Left ventricle myocardium superior (tissue), 1 donor: ENCODE results near the gene UGT1A6. TPM values are rescaled to one million over a fixed set of nuclear protein-coding genes. Genes with fewer than 3 reads are reported as not detected.
"Not testable (repeated sequence)": the region's sequence is repeated elsewhere in the genome, so short reads cannot be mapped to it uniquely, and the experiment has no call there.

Experiments used
- ATAC-seq: fragments of 200-7000 bp; cut with Tn5 transposase; one replicate; pipeline ENCODE4 v1.9.1; 2020; ENCODE audit warnings: mild to moderate bottlenecking, moderate library complexity
- DNase-seq: peaks from one replicate; pipeline ENCODE4 v3.0.0-alpha.2; 2020
- intact Hi-C: fragments of 100-400 bp; cut with micrococcal nuclease; formaldehyde crosslinking; loops from one replicate; pipeline ENCODE4 v1.11.0; 2022
- total RNA-seq: library from RNA; stranded (reverse); fragmentation: NEBNext Ultra II Directional; extraction: Animal tissue kit (Norgen Biotek cat#: 25700); gene quantifications from one replicate; pipeline ENCODE4 v1.2.1, GENCODE V29; 2021
- donor health status: DM: no; HTN: yes; CAD: no; lungs with severe emphysema.

The UGT1A6 gene
- total RNA-seq, 1 donor from 2014 or later, result not detected

GRCh38 chr2:233681521-233682099 lies 11.1 kb upstream of the UGT1A6 start, which contains the start of gene UGT1A7:
Gene UGT1A7 (plus strand): TSS chr2:233681901. CDS start chr2:233681938, 37 bp downstream.
- ATAC-seq (no peak), DNase-seq (no peak)
- intact Hi-C loops, result no loop called here

- intact Hi-C loops, result no loop called here
- no peak for ATAC-seq
These were observed 8.1 kb upstream of the UGT1A6 start for GRCh38 chr2:233684640-233685039.

DNA sequence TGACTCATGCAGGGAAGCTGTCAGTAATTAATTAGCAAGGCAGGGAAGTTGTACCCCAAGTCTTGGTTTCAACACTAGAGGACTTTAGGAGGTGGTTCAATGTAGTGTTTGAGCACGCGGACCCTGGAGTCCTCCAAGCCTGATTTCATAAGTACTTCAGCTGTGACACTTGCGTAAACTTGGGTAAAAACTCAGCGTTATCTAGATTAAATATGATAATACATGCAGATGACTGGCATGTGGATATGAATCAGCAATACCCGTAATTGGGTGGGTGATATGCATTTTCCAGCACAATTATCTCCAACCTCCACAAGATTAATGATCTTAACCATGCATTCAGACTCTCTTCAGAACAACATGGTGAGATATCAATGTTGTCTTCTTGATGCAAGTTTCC lies 5.8 kb upstream of the UGT1A6 start:
- DNase-seq (no peak), ATAC-seq (no peak)
- intact Hi-C loops, result no loop called here

More at GRCh38 chr2:233684640-233685039, 8.1 kb upstream of the UGT1A6 start:
- DNase-seq, result no peak

GRCh38 chr2:233688341-233688740 lies 4.3 kb upstream of the UGT1A6 start:
- no peak for ATAC-seq
- DNase-seq, result no peak
- intact Hi-C loops, result no loop called here

- intact Hi-C loops, result no loop called here
- no peak for ATAC-seq
- DNase-seq, result no peak
These were observed 3.7 kb upstream of the UGT1A6 start for GRCh38 chr2:233689031-233689430.

DNA sequence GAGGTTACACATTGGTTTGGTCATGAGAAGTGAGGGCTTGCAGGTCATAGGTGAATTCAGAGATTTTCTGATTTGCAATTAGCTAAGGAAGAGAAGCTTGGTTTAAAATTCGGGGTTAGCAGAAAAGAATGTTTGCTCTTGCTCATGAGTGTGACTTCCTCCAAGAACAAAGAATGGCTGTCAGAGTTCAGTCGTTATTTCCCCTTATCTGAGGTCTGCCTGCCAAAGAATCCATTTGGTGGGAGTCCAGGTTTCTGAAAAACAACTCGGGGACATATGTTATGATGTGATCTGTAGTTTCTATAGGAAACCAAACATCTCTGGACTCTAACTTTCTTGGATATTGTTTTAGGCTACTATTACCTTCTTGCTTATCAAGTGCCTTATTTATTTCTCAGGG lies 3.2 kb upstream of the UGT1A6 start:
- intact Hi-C loops, result no loop called here
- no peak for ATAC-seq
- DNase-seq, result no peak

- no peak for ATAC-seq
- intact Hi-C loops, result no loop called here
These were observed 2.2 kb upstream of the UGT1A6 start for GRCh38 chr2:233690444-233690843.

DNA sequence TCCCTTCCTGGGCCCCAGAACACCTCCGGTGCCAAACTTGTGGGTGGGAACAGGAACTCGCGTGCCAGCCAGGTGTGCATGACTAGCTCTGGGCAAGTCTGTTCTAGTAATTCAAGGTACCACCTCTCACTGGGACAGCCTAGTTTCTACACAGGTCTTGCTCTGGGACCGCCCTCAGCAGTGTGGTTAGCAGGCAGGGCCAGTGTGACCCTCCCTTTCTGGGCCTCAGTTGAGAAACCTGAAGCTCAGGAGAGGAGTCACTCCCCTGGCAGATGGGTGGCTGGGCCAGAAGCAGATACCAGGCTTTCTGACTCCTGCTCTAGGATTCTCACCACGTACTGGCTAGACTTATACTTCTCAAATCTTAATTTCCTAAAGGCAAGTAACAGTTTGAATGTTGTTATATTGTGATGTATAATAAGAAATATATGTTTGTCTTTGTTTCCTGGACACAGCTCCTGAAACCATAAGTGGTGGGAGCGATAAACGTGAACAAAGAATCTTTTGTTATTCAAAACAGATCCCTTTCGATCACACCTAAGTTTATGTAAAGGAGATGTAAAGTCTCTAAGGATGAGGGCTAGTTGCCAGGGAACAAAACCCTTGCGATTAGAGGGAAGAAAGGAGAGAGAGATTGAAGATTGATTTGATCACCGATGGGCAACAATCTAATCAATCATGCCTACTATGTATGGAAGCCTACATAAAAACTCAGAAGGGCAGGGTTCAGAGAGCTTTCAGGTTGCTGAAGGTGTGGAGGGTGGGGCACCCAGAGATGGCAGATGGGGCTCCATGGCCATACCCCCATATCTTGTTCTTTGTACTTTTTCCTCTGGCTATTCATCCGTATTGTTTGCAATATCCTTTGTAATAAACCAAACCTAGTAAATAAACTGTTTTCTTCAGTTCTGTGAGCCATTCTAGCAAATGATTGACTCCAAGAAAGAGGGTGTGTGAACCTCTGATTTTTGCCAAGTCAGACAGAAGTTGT lies 952 bp upstream of the UGT1A6 start:
- intact Hi-C loops, result no loop called here
- no peak for DNase-seq
- ATAC-seq, result no peak

More at GRCh38 chr2:233690444-233690843, 2.2 kb upstream of the UGT1A6 start:
- no peak for DNase-seq

DNA sequence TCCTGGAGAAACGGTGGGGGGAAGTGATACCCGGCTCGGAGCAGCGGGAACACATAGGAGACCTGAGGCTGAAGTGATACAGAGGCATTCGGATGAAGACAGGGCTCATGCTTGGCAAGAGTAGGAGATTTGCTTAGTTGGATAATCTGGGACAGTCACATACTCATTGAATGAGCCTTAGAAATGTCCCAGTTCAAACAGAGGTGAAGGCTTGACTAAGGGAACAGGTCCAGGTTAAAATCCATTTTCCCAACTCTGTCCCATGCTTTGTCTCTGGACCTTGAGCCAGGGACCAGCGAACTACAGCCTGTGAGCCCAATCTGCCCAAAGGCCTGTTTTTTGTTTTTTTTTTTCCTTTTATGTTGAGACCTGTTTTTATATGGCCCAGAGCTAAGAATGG lies 1.3 kb downstream of the UGT1A6 start:
- intact Hi-C loops, result no loop called here
- DNase-seq (no peak), ATAC-seq (no peak)

DNA sequence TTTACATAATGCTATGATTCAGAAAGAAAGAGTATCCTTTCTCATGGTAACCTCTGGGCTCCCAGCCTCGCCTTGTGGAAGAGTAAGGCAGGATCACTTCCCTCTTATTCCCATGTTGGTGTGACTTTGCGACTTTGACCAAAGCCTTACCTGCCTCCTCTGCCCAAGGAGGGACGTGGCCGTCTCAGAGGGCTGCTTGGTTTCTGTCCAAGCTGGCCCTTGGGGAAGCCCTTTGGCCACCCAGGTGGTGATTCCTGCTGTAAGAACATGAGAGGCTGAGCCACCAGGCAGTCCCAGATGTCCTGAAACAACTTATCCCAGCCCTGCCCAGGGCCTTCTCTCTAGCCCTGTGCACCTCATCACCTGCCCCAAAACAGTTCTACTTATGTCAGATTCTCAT lies 6.0 kb downstream of the UGT1A6 start:
- no peak for ATAC-seq
- no peak for DNase-seq
- intact Hi-C loops, result no loop called here

- intact Hi-C loops, result no loop called here
- no peak for DNase-seq
- ATAC-seq, result no peak
These were observed 6.8 kb downstream of the UGT1A6 start for GRCh38 chr2:233699424-233700027.

DNA sequence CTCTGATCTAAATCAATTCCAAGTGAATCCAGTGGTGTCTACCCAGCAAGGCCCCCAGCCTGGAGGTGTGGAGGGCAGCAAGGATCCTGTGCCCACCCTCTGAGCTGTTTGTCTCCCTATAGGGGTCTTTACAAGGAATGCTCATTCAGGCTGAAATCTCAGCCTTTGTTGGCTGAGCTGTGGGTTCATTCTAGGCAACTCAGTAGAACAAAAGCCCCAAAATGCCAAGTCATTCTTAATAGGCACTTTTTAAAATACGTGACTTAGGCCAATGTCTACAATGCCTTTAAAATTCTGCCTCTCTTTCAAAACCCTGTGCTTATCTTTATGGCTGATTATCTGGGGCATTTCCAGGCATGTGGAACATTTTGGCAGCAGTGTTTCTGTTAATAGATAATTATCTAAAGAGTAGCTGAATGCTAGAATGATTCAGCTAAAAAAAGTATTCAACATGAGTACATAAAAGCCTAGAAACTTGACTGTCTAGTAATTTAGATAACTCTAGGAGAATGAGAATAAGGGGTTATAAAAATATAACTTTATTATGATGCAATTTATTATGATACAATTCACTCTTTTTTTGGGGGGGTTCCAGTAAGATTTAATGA lies 7.4 kb downstream of the UGT1A6 start:
- intact Hi-C loops, result no loop called here
- no peak for DNase-seq
- ATAC-seq, result no peak

- ATAC-seq, intact Hi-C loops, DNase-seq: not testable (repeated sequence)
These were observed 8.2 kb downstream of the UGT1A6 start for GRCh38 chr2:233700842-233701241.

GRCh38 chr2:233702238-233702637 lies 9.5 kb downstream of the UGT1A6 start:
- ATAC-seq, result no peak
- intact Hi-C loops, result no loop called here
- DNase-seq, result no peak

DNA sequence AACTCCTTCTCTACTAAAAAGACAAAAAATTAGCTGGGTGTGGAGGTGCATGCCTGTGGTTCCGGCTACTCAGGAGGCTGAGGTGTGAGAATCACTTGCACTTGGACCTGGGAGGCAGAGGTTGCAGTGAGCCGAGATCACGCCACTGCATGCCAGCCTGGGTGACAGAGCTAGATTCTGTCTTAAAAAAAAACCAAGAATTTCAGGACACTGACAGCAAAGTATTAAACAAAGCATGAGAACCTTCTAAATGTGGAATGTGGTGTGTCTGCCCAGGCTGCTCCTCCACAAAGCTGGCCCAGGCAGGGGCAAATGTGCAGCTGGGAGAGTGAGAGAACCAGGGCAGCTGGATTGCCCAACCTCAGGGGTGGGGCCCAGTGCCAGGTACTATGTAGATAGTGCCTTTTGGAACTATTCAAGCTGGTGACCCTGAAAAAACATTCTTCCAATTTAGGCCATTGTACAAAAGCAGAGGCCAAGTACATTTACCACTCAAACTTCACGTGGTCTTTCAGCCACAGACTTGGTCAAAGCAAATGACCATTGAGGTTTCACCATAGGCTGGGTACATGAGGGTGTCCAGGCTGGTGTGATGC lies 13.3 kb downstream of the UGT1A6 start:
- intact Hi-C loops, result no loop called here
- DNase-seq, result no peak
- ATAC-seq, result no peak

GRCh38 chr2:233706720-233707119 lies 14.0 kb downstream of the UGT1A6 start:
- DNase-seq (no peak), ATAC-seq (no peak)
- intact Hi-C loops, result no loop called here

GRCh38 chr2:233707940-233708644 lies 15.4 kb downstream of the UGT1A6 start:
- DNase-seq, result no peak
- intact Hi-C loops, result no loop called here
- ATAC-seq, result no peak

- intact Hi-C loops, result no loop called here
- DNase-seq (no peak), ATAC-seq (no peak)
These were observed 16.3 kb downstream of the UGT1A6 start for GRCh38 chr2:233708942-233709341.
